HCT116 (cell line): Measurements from ENCODE around the gene SCYGR7. TPM values are rescaled to one million over a fixed set of nuclear protein-coding genes. Genes with fewer than 3 reads are reported as not detected.
"Not testable (repeated sequence)": the region's sequence is repeated elsewhere in the genome, so short reads cannot be mapped to it uniquely, and the experiment has no call there.

ENCODE experiments used
- ATAC-seq: fragments of 200-7000 bp; cut with Tn5 transposase; 2 replicates; pipeline ENCODE4 v1.9.1; 2020; ENCODE audit warnings: mild to moderate bottlenecking, moderate library complexity
- BruUV-seq: library from RNA; stranded (reverse); fragments of 400-500 nt; replicated peaks from 2 replicates; lab custom pipeline; 2021; lab: Mats Ljungman, UMichigan
- CTCF ChIA-PET: fragments of 300-600 bp; sonication (Branson Sonifier 250); formaldehyde crosslinking; loops from one replicate; lab custom pipeline; 2021; ENCODE audit warnings: antibody characterized with exemption; lab: Charles Lee
- POLR2A ChIA-PET: fragments of 300-600, 350-600 bp; sonication (Branson Sonifier 250); formaldehyde crosslinking; loops from one replicate; lab custom pipeline; 2021; ENCODE audit warnings: antibody characterized with exemption; lab: Charles Lee
- RAD21 ChIA-PET, 2 experiments: fragments of 300-600 bp; sonication (Branson Sonifier 250); formaldehyde crosslinking; loops; one replicate each; lab custom pipeline; 2023; ENCODE audit warnings: low total read pairs in 2 of 2; ENCODE audit not compliant: uncharacterized antibody in 2 of 2, unreplicated experiment in 2 of 2, low non-redundant PET in 1 of 2; lab: Charles Lee
- DNase-seq: peaks from one replicate; pipeline ENCODE4 v3.0.0-alpha.2; 2010; ENCODE audit warnings: low read depth, low spot score
- H2AFZ ChIP-seq: fragments of 200-600 bp; shearing (Covaris generic), sonication (generic); 2 replicates; pipeline ENCODE4 v1.6.1; 2017; ENCODE audit warnings: low read depth, mixed run types, mixed read lengths, antibody characterized with exemption, low read length; ENCODE audit not compliant: poor library complexity, severe bottlenecking
- H3K27ac ChIP-seq: 2 replicates; pipeline ENCODE4 v1.5.1; 2012; ENCODE audit warnings: low read depth, low read length
- H3K27me3 ChIP-seq: fragments of 200-600 bp; sonication (generic); 2 replicates; pipeline ENCODE4 v1.6.1; 2016; ENCODE audit warnings: mixed run types, low read length, mixed read lengths; ENCODE audit not compliant: insufficient read depth
- H3K36me3 ChIP-seq, 2 experiments: fragments of 200-500 bp in 1 of 2; fragments of 200-600 bp in 1 of 2; sonication (Bioruptor generic) in 1 of 2; sonication (generic) in 1 of 2; 2 replicates each; pipeline versions ENCODE4 v1.5.1 to v1.6.1; 2014 to 2016; ENCODE audit warnings: low read length in 2 of 2, inconsistent platforms in 1 of 2, mixed read lengths in 1 of 2, mixed run types in 1 of 2; ENCODE audit not compliant: insufficient read depth in 2 of 2, control insufficient read depth in 1 of 2
- H3K4me1 ChIP-seq, 2 experiments: fragments of 200-600 bp in 1 of 2; sonication (generic) in 1 of 2; 2 replicates each; pipeline versions ENCODE4 v1.5.1 to v1.6.1; 2012 to 2017; ENCODE audit warnings: low read length in 2 of 2, inconsistent platforms in 1 of 2, mild to moderate bottlenecking in 1 of 2, mixed read lengths in 1 of 2, mixed run types in 1 of 2, moderate library complexity in 1 of 2; ENCODE audit not compliant: insufficient read depth in 2 of 2, control insufficient read depth in 1 of 2
- H3K4me2 ChIP-seq: fragments of 200-600 bp; sonication (generic); 2 replicates; pipeline ENCODE4 v1.6.1; 2017; ENCODE audit warnings: mixed run types, low read length, mixed read lengths
- H3K4me3 ChIP-seq, 2 experiments: fragments of 200-600 bp in 1 of 2; sonication (generic) in 1 of 2; replicated peaks in 1 of 2; 2 replicates each; pipeline ENCODE4 v1.5.1; 2011 to 2016; ENCODE audit warnings: low read length in 2 of 2, control low read depth in 1 of 2, low read depth in 1 of 2, mild to moderate bottlenecking in 1 of 2, mixed read lengths in 1 of 2, mixed run types in 1 of 2
- H3K79me2 ChIP-seq: fragments of 200-600 bp; sonication (generic); 2 replicates; pipeline ENCODE4 v1.6.1; 2017; ENCODE audit warnings: mild to moderate bottlenecking, mixed run types, low read length, moderate library complexity, mixed read lengths; ENCODE audit not compliant: insufficient read depth
- H3K9ac ChIP-seq: fragments of 200-600 bp; sonication (generic); 2 replicates; pipeline ENCODE4 v1.6.1; 2016; ENCODE audit warnings: low read length, mixed read lengths
- H3K9me2 ChIP-seq: fragments of 200-600 bp; sonication (generic), shearing (Covaris generic); 2 replicates; pipeline ENCODE4 v1.6.1; 2017; ENCODE audit warnings: mixed run types, mild to moderate bottlenecking, moderate library complexity; ENCODE audit not compliant: insufficient read depth
- H3K9me3 ChIP-seq, 2 experiments: fragments of 200-500 bp in 1 of 2; fragments of 200-600 bp in 1 of 2; sonication (Bioruptor generic) in 1 of 2; sonication (generic) in 1 of 2; 2 replicates each; pipeline ENCODE4 v1.6.1; 2014 to 2017; ENCODE audit warnings: low read length in 2 of 2, mixed read lengths in 2 of 2, inconsistent platforms in 1 of 2, low read depth in 1 of 2, mild to moderate bottlenecking in 1 of 2, mixed run types in 1 of 2, moderate library complexity in 1 of 2; ENCODE audit not compliant: control insufficient read depth in 1 of 2, insufficient read depth in 1 of 2
- H4K20me1 ChIP-seq: fragments of 200-600 bp; sonication (generic), shearing (Covaris generic); 2 replicates; pipeline ENCODE4 v1.6.1; 2017; ENCODE audit warnings: mixed run types, mild to moderate bottlenecking, moderate library complexity; ENCODE audit not compliant: insufficient read depth
- CBX3 ChIP-seq: IDR thresholded peaks from 2 replicates; pipeline ENCODE4 v1.6.1; 2012; ENCODE audit warnings: low read depth
- EGR1 ChIP-seq: IDR thresholded peaks from 2 replicates; pipeline ENCODE4 v1.6.1; 2012; ENCODE audit warnings: low read depth
- EZH2 ChIP-seq: fragments of 200-600 bp; sonication (generic); IDR thresholded peaks from 2 replicates; pipeline ENCODE4 v1.6.1; 2017; ENCODE audit warnings: antibody characterized with exemption, mixed run types
- FOSL1 ChIP-seq: IDR thresholded peaks from 2 replicates; pipeline ENCODE4 v1.6.1; 2012; ENCODE audit warnings: low read depth
- RAD21 ChIP-seq: IDR thresholded peaks from 2 replicates; pipeline ENCODE4 v1.6.1; 2012; ENCODE audit warnings: low read depth, mild to moderate bottlenecking
- SIN3A ChIP-seq: IDR thresholded peaks from 2 replicates; pipeline ENCODE4 v1.6.1; 2012; ENCODE audit warnings: low read depth
- SRF ChIP-seq: IDR thresholded peaks from 2 replicates; pipeline ENCODE4 v1.6.1; 2012; ENCODE audit warnings: low read depth
- TCF7L2 ChIP-seq: IDR thresholded peaks from 2 replicates; pipeline ENCODE4 v1.7.0; 2011; ENCODE audit warnings: borderline replicate concordance, inconsistent platforms; ENCODE audit not compliant: insufficient read depth, insufficient read length; ENCODE audit errors: extremely low read depth
- YY1 ChIP-seq: IDR thresholded peaks from 2 replicates; pipeline ENCODE4 v1.6.1; 2011; ENCODE audit warnings: low read length, low read depth, moderate library complexity, mild to moderate bottlenecking; ENCODE audit not compliant: insufficient replicate concordance; ENCODE audit errors: extremely low read depth
- ZNF274 ChIP-seq: fragments of 200-500 bp; sonication (Bioruptor generic); IDR thresholded peaks from 2 replicates; pipeline ENCODE4 v1.6.1; 2014; ENCODE audit warnings: mild to moderate bottlenecking, low read depth, low read length, inconsistent platforms
- intact Hi-C: fragments of 100-400 bp; cut with micrococcal nuclease; formaldehyde crosslinking; loops from 2 replicates; pipeline ENCODE4 v1.10.0; 2022
- total RNA-seq: library from RNA; stranded (reverse); gene quantifications from one replicate; pipeline ENCODE4 v1.2.1, GENCODE V29; 2021; ENCODE audit not compliant: unreplicated experiment
- TF ChIP-seq, protein P1 (sequence below), 3 experiments: fragments of 200-600 bp in 1 of 3; sonication (generic) in 1 of 3; IDR thresholded peaks in 2 of 3; conservative IDR thresholded peaks in 1 of 3; 2 replicates each; pipeline ENCODE4 v1.5.1; 2012 to 2017; ENCODE audit warnings: low read depth in 2 of 3, low read length in 2 of 3, antibody characterized with exemption in 1 of 3, borderline replicate concordance in 1 of 3, control low read depth in 1 of 3, mild to moderate bottlenecking in 1 of 3, mixed read lengths in 1 of 3, mixed run types in 1 of 3, moderate library complexity in 1 of 3; ENCODE audit not compliant: insufficient read depth in 1 of 3
- TF ChIP-seq, protein P2 (sequence below): IDR thresholded peaks from 2 replicates; pipeline ENCODE4 v1.6.1; 2012
- TF ChIP-seq, protein P3 (sequence below): IDR thresholded peaks from 2 replicates; pipeline ENCODE4 v1.6.1; 2012

SCYGR7 gene
- total RNA-seq, 1 experiment from 2014 or later: not detected

DNA sequence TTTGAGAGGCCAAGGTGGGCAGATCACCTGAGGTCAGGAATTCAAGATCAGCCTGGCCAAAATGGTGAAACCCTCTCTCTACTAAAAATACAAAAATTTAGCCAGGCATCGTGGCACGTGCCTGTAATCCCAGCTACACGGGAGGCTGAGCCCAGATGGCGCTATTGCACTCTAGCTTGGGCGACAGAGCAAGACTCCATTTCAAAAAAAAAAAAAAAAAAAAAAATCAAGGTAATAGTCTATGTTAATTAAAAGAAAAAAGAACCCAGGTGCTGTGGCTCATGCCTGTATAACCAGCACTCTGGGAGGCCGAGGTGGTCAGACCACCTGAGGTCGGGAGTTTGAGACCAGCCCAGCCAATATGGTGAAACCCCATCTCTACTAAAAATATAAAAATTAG, 12.6 kb downstream of the SCYGR7 start:
- ATAC-seq: peak; percentile 83
- H3K9me3 ChIP-seq, H3K4me3 ChIP-seq, H3K79me2 ChIP-seq, H4K20me1 ChIP-seq, H3K27ac ChIP-seq, H3K9ac ChIP-seq, H3K4me1 ChIP-seq, POLR2A ChIA-PET, H3K27me3 ChIP-seq: not testable (repeated sequence)
- peak overlapping the region; percentile 8; the same call in 1 of the 2 replicates for H3K4me2 ChIP-seq
- CTCF ChIA-PET: interaction anchor here (0.6 to 1.7 kb wide), 6 partner anchors 14 to 311 kb away, joined by 3 to 18 read pairs (median 4); no protein-coding TSS in a partner anchor
- intact Hi-C loops: loop anchor here (10.0 kb wide), 1 partner anchor 144 kb away; no protein-coding TSS in a partner anchor
- peak overlapping the region; percentile 88 for H2AFZ ChIP-seq
- peak; percentile 48; the same call in 1 of the 2 replicates for TF ChIP-seq RAD21
- peak; percentile 41 for TF ChIP-seq YY1
- TF ChIP-seq, protein P1, sequence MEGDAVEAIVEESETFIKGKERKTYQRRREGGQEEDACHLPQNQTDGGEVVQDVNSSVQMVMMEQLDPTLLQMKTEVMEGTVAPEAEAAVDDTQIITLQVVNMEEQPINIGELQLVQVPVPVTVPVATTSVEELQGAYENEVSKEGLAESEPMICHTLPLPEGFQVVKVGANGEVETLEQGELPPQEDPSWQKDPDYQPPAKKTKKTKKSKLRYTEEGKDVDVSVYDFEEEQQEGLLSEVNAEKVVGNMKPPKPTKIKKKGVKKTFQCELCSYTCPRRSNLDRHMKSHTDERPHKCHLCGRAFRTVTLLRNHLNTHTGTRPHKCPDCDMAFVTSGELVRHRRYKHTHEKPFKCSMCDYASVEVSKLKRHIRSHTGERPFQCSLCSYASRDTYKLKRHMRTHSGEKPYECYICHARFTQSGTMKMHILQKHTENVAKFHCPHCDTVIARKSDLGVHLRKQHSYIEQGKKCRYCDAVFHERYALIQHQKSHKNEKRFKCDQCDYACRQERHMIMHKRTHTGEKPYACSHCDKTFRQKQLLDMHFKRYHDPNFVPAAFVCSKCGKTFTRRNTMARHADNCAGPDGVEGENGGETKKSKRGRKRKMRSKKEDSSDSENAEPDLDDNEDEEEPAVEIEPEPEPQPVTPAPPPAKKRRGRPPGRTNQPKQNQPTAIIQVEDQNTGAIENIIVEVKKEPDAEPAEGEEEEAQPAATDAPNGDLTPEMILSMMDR (IDR thresholded peaks at IDR 0.05 in 2 of 3, conservative IDR thresholded peaks at IDR 0.05 in 1 of 3; ENCODE audit: borderline replicate concordance in 1 of 3, insufficient read depth in 1 of 3, low read depth in 2 of 3, low read length in 2 of 3): peak; percentile 35 to 55 (median 53); a peak in 5 of 6 replicates
- peak; percentile 56; the same call in 1 of the 2 replicates for TF ChIP-seq CBX3
- TF ChIP-seq, protein P2, sequence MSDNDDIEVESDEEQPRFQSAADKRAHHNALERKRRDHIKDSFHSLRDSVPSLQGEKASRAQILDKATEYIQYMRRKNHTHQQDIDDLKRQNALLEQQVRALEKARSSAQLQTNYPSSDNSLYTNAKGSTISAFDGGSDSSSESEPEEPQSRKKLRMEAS: peak; percentile 70
- TF ChIP-seq, all 23 proteins: peak for 5; not testable (repeated sequence) for 18
- RAD21 ChIA-PET: interaction anchor here (0.7 to 1.3 kb wide), 2 partner anchors 25 to 354 kb away, joined by 3 read pairs; no protein-coding TSS in a partner anchor
- not testable (repeated sequence) for BruUV-seq, H3K9me2 ChIP-seq, H3K36me3 ChIP-seq
- peak; percentile 54 for DNase-seq

DNA sequence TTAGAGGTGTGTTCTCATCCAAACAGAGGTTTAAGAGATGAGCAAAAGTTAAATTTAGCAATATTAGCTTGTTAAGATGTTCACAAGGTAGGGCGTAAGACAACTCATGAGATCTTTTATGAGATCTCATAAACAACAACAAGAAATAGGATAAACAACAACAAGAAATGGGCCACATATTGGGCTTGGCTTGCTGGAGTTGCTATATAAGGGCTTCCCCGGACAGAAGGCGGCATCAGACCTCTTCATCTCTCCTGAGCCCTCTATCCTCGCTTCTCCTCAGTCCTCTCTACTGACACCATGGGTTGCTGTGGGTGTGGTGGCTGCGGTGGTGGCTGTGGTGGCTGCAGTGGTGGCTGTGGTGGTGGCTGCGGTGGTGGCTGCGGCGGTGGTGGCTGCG, 17.5 kb downstream of the SCYGR7 start, which contains the start of gene SCYGR8:
TSS of gene SCYGR8 (plus strand) at position 301 of the 400 bp plus-strand sequence. CDS start at position 301, 0 bp downstream.
- Histone ChIP-seq H3K9me3 (no peaks in the 10 kb centered on the region), H2AFZ (no peak within 1 kb of the TSS), H3K4me3 (no peak within 1 kb of the TSS), H3K27ac (no peak within 1 kb of the TSS), H3K4me2 (no peak within 1 kb of the TSS), H3K9ac (no peak within 1 kb of the TSS), H3K9me2 (no peaks in the 10 kb centered on the region), H3K4me1 (no peaks in the 10 kb centered on the region), H3K27me3 (no peaks in the 10 kb centered on the region), H4K20me1 (no peaks in the 10 kb centered on the region), H3K79me2 (no peaks in the 10 kb centered on the region), H3K36me3 (no peaks in the 10 kb centered on the region)
- CTCF ChIA-PET: no interaction called here
- ATAC-seq: no peak
- intact Hi-C loops: loop anchor here (5.0 to 10.0 kb wide), 2 partner anchors 88 to 139 kb away; no protein-coding TSS in a partner anchor
- no peak for DNase-seq
- POLR2A ChIA-PET: no interaction called here
- RAD21 ChIA-PET: no interaction called here
- BruUV-seq: no TSS peak
- TF ChIP-seq TCF7L2: no peak
- TF ChIP-seq, protein P1 (IDR thresholded peaks at IDR 0.05 in 2 of 3, conservative IDR thresholded peaks at IDR 0.05 in 1 of 3; ENCODE audit: borderline replicate concordance in 1 of 3, insufficient read depth in 1 of 3, low read depth in 2 of 3, low read length in 2 of 3): no peak
- no peak for TF ChIP-seq ZNF274
- TF ChIP-seq, protein P3, sequence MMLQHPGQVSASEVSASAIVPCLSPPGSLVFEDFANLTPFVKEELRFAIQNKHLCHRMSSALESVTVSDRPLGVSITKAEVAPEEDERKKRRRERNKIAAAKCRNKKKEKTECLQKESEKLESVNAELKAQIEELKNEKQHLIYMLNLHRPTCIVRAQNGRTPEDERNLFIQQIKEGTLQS: no peak
- TF ChIP-seq SRF: no peak
- TF ChIP-seq EZH2: no peak
- no peak for TF ChIP-seq EGR1
- no peak for TF ChIP-seq SIN3A
- no peak for TF ChIP-seq FOSL1
